Esophagus muscularis mucosa (tissue), 4 donors: ENCODE data around the gene TAX1BP3.

Experiments used
- CTCF ChIP-seq, 3 experiments: fragments of 200-600 bp in 2 of 3; fragments of 450-650 bp in 1 of 3; sonication (generic) in 2 of 3; IDR thresholded peaks; one replicate each; pipeline ENCODE4 v1.5.1; 2017 to 2019; ENCODE audit warnings: antibody characterized with exemption in 3 of 3, mild to moderate bottlenecking in 2 of 3, moderate library complexity in 1 of 3
- EP300 ChIP-seq: sonication (generic); formaldehyde crosslinking; IDR thresholded peaks from one replicate; pipeline ENCODE4 v1.6.1; 2017; ENCODE audit warnings: antibody characterized with exemption
- POLR2A ChIP-seq: fragments of 450-650 bp; IDR thresholded peaks from one replicate; pipeline ENCODE4 v1.6.1; 2017; ENCODE audit warnings: antibody characterized with exemption, moderate library complexity, mild to moderate bottlenecking, low read depth

- no peak for TF ChIP-seq CTCF (IDR thresholded peaks at IDR 0.05)
- TF ChIP-seq POLR2A = no peak
- TF ChIP-seq EP300 = no peak
Observed at GRCh38 chr17:3688027-3688553, 19.7 kb upstream of the TAX1BP3 start.
